ENCODE data around the gene RNU6-1.
A peak's percentile ranks its signal among the peaks of the same experiment; 100 is the strongest.

The RNU6-1 gene

DNA sequence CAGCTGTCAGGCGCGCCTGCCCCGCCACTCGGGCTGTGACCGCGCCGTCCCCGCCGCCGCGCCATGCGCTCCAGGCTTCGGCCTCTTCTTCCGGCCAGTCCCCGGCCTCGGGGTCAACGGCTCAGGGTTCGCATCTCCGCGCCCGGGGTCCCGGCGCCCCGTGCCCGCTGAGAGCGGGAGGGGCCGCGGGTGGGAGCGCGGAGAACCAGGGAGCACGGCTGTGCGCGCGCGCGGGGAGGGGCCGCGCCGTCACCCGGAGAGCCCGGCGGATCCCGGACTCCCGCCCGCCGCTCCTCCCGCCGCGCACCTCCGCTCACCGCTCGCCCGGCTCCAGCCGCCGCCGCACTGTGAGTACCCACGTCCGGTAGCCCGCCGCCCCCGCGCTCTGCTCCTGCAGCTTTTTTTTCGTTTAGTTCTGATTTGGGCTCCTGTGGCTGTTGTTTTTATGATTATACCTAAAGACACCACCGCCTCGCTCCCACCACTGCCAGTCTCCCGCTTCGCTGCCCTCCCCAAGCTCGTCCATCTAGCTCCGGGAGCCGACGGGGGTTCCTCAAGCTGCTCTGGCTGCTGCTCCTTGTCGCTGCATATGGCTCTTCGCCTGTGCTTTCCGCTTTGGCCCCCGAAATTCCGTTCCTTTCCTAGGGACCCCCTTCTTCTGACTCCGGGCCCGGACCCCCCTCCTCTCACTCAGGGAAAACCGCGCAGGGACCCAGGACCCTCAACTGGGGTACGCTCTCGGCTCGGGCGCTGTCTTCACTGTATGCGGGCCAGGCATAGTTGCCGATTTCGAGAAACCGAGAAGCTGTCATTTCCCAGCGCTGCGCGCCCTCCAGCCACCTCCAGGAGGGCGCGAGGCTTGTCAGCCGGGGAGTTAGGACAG, 16.3 kb downstream of the RNU6-1 start:
- no peak for FAIRE-seq
- DNase-seq (ENCODE audit: insufficient read length, low spot score), result no peak

DNA sequence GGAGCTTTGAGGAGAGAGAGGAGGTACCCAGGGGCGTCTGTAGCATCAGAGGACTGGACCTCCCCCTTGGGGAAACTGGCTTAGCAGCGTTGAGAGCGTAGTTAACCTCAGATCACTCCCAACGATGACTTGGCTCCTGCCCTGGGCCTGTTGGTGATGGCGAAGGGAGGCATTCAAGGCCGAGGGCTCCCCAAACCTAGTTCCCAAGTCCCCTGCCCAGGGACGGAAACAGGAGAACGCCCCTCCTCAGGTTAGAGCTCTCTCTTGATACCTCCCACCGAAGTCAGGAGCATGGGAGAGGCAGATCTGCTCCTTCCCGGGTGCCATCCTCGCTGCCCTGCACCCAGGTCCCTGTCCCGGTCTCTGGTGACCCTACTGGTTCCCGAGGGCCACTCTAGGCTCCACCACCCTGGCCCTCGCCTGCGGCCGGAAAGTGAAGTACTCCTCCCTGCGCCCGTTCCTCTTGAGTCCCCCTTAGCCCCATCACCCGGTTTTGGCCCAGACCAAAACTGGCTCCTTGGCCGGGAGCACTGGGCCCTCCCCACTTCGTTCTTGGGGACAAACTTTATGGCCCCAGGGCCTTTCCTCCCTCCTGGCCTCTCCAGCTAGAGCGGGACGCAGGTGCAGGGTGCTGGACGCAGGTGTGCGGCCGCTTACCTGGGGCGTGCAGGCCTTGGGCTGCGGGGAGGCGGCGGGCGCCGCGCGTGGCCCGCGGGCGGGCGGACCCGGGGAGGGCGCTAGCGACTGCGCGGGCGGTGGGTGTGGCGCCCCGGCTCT, 17.1 kb downstream of the RNU6-1 start:
- FAIRE-seq, result no peak

DNA sequence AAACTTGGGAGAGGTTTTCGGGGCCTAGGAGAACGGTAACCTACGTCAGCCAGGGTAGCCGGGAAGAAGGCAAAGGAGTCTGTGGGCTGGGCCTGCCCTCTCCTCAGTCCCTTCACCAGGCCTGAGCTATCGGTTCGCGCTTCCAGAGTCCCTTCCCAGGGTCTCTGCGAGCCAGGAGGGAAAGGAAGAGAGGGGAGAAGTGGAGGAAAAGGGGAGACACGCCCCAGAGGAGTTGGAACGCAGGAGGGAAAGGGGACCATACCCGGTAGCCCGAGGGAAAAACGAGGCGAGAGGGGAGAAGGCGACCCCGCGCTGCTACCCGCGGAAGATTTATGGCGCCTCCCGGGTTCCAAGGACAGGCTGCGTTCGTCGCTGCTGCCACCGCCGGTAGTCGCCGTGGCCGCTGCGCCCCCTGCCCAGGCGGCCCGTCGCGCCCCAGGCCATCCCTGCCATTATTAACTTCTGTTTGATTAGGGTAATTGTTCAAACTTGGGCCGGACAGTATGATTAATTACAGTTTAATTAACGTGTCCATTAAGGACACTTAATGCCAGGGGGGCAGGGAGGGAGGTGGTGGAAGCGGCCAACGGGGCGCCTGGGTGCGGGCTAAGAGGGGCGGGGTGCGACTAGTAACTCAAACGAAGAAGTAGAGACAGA, 17.9 kb downstream of the RNU6-1 start:
- DNase-seq (ENCODE audit: insufficient read length, low spot score) (no peak), FAIRE-seq (no peak)

More for the DNA sequence above, 17.1 kb downstream of the RNU6-1 start:
- no peak for DNase-seq (ENCODE audit: insufficient read length, low spot score)

DNA sequence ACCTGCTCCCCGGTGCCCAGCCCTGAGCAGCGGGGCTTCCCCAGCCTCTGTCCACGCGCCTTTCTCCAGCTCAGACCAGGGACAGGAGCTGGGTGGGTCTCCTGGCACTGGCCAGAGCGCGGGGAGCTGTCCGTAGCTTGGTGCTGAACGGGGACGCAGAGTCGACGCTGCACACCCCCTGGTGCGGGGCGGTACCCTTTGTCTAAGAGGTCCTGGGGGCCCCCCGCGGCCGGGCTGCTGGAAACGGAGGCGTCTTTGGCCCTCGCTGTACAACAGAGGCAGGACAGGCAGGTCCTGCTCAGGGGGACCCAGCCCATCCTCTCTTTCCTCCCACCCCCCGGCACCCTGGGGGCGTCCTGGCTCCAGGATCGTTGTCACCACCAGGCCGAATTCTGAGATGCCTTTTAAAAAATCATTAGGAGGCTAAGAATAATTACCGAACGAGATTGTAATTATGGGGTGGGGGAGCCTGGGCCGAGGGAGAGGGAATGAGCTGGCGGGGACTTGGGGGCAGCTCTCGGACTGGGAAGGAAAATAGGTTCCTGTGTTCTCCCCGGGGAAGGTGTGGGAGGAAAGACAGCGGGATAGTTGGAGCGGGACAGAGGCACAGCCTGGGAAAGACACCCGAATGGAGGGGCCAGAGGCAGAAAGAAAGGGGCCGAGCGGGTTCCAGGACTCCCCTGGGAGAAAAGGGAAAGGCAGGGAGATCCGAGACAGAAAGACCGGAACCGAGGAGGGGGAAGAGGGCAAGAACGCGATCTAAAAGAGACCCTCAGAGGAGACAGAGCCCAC, 18.7 kb downstream of the RNU6-1 start:
- FAIRE-seq (peak; percentile 9), DNase-seq (ENCODE audit: insufficient read length, low spot score) (peak; percentile 79)

DNA sequence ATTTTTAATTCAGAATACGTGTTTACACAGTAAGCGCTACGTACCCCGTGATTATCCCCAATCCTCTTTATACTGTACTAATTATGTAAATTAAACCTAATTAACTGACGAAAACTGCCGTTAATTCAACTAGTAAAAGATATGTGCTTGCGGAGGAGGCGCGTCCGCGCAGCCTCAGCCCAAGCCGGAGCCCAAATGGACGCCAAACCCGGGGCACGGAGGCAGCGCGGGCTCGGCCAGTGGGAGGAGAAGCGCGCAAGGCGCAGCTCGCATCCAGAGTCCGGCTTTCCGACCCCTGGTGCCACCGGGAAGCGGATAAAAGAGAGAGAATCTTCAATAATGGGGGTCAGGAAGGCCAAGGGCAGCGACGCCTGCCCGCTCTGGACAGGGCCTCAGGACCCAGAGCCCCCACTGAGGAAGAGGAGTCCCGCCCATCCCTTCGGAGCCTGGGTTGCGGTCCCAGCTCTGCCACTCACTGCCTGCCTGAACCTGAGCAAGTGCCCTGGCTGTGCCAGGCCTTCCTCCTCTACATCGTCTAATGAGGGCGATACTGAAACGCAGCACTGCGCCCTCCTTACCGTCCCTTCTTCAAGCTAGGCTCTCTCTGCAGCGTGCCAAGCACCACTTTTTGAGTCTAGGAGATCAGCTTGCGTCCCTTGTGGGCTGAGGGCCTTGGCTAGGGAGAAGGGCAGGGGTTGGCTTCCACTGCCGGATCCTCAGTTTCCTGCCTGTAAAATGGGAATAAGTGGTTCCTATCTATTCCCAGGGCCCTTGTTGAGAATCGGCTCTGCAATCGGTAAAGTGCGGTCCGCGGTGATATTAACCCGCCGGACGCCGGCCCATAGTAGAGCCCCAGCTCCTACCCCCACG, 19.5 kb downstream of the RNU6-1 start:
- FAIRE-seq (no peak), DNase-seq (ENCODE audit: insufficient read length, low spot score) (no peak)

DNA sequence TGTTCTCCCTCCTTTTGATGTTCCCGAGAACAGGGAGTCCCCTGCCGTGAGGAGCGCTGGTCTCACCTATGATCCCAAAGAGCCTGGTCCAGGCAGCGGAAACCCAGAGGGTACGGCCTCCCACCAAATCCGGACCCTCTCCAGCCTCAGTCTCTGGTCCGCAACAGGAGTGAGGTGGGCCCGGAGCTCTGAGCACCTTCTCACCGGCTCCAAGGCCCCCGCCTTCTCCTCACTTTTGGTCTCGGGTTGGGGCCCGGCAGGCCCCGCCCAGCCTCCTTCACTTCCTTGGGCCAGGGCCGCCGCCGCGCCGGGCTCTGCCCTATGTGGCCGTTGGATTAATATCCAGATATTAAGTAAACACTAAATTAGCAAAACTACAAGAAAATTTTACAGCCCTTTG, 20.2 kb downstream of the RNU6-1 start:
- FAIRE-seq, result no peak
- DNase-seq (ENCODE audit: insufficient read length, low spot score), result no peak

DNA sequence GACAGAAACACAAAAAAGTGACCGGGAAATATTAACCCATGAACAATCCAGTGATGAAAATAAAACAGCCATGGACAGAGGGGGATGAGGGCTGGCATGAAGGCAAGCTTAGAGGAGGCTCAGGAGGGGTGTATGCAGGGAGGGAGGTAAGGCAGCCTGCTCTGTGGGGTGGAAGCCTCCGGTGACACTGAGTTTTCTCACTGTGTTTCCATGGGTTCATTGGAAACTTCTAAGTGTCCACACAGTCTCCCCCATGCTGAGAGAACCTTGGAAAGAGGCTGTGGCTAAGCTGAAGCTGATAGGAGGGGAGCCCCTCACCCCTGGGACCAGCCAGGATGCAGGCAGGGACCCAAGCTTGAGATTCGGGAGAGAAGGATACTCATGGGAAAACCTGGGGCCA, 21.4 kb downstream of the RNU6-1 start:
- FAIRE-seq (no peak), DNase-seq (ENCODE audit: insufficient read length, low spot score) (no peak)

DNA sequence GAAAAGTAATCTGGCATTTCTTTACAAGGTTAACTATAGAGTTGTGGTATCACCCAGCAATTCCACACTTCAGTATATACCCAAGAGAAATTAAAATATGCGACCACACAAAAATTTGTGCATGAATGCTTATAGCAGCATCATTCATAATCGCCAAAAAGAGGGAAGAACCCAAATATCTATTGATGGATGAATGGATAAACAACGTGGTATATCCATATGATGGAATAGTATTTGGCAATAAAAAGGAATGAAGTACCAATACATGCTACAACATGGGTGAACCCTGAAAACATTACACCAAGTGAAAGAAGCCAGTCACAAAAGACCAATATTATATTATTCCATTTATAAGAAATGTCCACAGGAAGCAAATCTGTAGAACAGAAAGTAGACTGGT, 23.2 kb downstream of the RNU6-1 start:
- no peak for DNase-seq (ENCODE audit: insufficient read length, low spot score)
- FAIRE-seq, result no peak

DNA sequence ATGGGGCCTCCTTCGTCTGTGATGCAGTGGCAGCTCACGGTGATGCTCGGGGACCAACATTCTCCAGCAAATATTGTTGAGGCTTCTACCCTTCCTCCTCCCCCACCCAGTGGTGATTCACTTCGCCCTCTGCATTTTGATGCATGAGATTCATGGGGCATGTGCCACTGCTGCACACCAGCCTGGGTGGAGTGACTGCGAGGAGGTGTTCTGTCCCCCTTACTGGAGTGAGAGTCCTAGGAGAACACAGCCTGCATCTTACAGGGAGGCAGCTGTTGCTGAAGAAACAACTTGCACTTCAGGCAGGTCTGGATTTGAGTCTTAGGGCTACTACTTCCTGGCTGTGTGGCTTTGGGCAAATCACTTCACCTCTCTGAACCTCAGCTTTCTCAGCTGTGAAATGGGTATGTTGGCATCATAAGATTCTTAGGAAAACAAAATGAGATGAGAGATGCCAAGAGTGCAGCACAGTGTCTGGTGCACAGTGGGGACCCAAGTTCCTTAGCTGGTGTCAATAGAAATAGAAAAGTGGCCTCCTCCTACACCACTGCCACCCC, 24.7 kb downstream of the RNU6-1 start:
- FAIRE-seq (no peak), DNase-seq (ENCODE audit: insufficient read length, low spot score) (no peak)

DNA sequence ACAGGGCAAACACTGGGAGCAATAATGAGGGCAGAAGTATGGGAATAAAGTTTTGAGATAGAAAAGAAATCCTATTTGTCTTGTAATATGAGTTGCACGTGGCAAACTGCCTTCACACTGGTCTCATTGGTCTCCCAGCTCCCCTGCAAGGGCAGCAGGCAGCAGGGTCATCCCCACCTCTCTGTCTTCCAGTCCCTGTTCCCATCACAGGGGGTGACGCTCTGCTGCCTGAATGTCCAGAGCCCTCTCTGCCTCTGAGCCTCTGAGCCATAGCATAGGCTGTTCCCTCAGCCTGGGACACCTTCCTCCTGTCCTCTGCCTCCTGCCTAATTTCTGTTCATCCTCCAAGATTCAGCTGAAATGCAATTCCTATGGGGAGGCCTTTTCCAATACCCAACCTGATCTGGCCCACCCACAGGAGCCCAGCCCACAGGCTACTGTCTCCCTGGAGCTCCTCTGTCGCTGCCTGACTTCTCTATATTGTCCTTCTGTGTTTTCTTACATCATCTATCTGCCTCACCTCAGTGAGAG, 26.7 kb downstream of the RNU6-1 start:
- DNase-seq (ENCODE audit: insufficient read length, low spot score) (no peak), FAIRE-seq (no peak)

DNA sequence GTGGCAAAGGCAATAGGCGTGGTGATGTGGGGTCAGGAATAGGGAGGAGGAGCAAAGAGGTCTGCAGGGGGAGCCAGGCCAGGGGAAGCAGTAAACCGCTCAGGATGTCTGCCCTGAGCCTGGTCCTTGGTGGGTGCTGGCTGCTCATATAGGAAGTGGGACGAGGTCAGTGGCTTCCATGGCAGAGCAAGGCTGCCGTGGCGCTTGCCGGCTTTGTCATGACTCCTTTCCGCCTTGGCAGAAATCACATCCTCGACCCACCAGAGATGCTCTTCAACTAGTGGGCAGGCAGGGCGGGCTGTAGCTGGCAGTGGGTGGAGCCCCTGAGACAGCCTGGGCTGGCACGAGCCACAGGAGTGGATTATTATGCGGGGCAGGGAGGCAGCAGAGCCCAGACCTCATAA, 27.6 kb downstream of the RNU6-1 start:
- no peak for DNase-seq (ENCODE audit: insufficient read length, low spot score)
- FAIRE-seq, result no peak

DNA sequence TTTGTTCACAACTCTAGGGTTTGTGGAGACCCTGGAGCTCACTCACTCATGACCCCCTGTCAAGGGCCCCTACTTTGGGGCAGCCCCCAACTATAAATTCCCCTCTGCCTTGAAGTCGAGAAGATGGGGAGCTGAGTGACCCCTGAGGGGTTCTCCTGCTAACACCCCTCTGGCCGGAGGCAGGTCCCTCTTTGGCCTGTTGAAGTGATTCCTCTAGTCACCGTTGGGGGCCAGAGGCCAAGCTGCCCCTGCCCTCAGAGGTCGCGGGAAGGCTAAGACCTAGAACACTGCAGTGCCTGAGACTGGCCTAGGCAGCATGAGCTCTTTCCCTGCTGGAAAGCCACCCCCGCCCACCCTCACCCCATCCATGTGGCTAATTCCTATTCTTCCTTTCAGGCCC, 30.0 kb downstream of the RNU6-1 start:
- FAIRE-seq, result no peak
- no peak for DNase-seq (ENCODE audit: insufficient read length, low spot score)

DNA sequence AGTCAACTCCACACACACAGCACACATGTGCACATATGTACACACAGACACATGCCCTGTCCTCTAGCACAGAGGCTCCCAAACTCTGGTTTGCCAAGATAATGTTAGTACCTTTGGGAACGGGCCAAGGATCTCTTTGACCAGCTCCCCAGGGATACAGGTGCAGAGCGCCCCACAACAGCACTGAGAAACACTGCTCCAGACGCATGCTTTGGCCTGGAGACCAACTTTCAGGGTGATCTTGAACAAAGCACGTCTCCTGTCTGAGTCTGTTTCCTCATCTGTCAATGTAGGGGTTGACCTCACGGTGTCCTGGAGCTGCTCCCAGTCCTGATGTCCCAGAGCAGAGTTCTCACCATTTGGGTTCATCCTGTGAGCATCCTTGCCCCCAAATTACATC, 30.4 kb downstream of the RNU6-1 start:
- no peak for FAIRE-seq

DNA sequence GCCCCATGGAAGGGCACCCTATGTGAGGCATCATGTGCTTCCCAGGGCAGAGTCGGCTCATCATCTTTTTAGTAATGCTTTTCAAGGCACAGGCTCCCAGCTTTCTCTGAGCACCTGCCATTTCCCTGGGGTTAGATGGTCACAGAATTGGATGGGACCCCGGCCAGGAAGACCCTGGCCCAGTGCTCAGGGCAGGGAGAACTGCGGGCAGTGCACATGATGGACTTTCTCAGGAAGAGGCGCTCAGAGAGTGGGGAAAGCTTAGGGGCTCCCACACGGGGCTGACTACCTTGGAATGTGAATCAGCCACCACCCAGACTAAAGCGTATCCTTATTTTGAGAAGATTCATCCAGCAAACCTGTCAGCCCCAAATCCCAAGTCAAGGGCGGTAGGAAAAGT, 31.0 kb downstream of the RNU6-1 start:
- DNase-seq (ENCODE audit: insufficient read length, low spot score), result no peak
- FAIRE-seq, result no peak

More for the DNA sequence above, 30.4 kb downstream of the RNU6-1 start:
- DNase-seq (ENCODE audit: insufficient read length, low spot score), result no peak

DNA sequence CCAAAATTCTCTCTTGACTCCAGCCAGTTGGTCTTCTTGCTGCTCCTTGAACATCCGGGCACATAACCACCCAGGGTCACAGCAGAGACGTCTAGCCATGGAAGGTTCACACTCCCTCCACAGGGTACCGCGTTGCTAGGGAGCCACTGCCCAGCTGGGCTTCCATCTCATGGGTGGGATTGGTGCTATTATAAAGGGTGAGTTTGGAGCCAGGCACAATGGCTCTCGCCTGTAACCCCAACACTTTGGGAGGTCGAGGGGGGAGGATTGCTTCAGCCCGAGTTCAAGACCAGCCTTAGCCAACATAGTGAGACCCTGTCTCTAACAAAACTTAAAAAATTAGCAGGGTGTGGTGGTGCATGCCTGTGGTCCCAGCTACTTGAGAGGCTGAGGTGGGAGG, 32.0 kb downstream of the RNU6-1 start:
- FAIRE-seq (no peak), DNase-seq (ENCODE audit: insufficient read length, low spot score) (no peak)

DNA sequence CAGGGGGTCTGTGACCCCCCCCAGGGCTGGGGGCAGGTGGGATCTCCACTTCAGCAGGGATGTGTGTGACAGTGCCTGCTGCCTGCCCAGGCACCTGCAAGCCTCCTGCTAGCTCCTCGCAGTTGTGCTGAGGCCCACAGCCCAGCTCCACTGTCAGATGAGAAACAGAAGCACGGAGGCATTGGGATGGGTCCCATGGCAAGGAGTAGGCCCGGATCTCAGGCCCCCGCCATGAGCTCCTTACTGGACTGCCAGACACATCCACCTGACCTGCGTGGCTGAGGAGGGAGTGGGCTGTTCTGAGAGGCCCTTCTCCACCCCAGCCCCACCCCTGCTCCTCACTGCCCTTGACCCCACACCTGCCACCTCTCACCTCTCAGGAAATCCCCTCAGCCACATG, 32.7 kb downstream of the RNU6-1 start:
- FAIRE-seq (no peak), DNase-seq (ENCODE audit: insufficient read length, low spot score) (no peak)

DNA sequence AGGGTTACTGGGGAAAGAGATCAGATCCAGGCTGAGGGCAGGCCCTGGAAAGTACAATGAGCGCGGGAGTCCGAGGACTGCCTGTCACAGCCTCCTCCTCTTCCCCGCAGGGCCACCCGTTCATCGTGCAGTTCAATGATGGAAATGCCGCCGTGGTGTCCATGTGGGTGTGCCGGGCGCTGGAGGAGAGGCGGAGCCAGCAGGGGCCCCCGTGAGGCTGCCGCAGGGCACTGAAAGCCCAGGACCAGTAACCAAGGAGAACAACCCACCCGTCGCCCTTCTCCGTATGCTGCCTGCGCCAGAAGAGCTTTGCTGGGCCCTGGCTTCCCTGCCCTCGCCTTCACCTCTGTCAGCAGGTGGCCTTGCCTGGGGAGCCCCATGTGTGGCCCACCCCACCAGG, 33.3 kb downstream of the RNU6-1 start:
- no peak for DNase-seq (ENCODE audit: insufficient read length, low spot score)
- FAIRE-seq, result no peak

DNA sequence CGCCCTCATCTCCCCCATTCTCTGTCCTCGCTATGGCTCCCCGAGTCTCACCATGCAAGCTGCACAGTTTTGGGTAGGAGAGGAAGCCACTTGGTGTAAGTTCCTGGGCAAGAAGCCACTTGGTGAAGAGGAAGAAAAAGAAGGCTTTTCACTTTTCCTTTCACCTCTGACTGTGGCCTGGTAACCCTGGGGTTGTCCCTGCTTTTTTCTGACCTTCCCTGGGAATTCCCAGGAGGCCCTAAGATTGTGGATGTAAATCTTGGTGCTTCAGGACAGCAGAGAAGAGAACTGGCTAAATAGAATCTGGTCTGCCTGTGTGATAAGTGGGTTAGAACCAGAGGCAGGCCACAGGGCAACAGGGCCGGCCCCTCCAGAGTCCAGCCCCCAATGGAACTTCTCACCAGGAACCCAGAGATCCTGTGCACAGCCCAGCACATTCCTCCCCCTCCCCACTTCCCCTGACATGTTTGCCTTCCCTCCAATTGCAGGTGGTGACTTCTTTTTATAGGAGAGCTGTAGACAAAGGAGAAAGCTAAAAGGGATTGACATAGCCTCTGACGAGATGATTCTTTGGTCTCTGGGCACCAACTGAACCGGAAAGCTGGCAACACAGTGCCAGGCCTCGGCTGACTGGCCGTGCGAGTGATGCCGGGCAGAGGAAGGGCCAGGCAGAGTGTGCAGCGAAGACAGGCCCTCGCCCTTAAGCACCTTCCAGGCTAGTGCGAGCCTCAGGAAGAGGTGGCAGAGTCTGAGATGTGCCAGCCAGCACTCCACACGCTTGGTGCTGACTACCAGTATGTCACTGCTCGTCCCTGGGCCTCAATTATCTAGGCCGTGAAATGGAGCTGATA, 34.0 kb downstream of the RNU6-1 start:
- no peak for FAIRE-seq

More for the DNA sequence above, 34.0 kb downstream of the RNU6-1 start:
- DNase-seq (ENCODE audit: insufficient read length, low spot score), result no peak
